A549 (cell line): Measurements from ENCODE around the gene FNDC7. TPM values are rescaled to one million over a fixed set of nuclear protein-coding genes. Genes with fewer than 3 reads are reported as not detected.
A peak's percentile ranks its signal among the peaks of the same experiment; 100 is the strongest.

Source experiments
- ATAC-seq, 2 experiments: fragments of 200-7000 bp in 1 of 2; fragments of >200 bp in 1 of 2; cut with Nextera tagmentation in 1 of 2; cut with Tn5 transposase in 1 of 2; 3 replicates each; pipeline versions ENCODE4 v1.8.0 to v1.9.1; 2018 to 2020; ENCODE audit warnings: mild to moderate bottlenecking in 1 of 2, moderate library complexity in 1 of 2
- CTCF ChIA-PET: fragments of 300-600 bp; sonication (Branson Sonifier 250); formaldehyde crosslinking; extraction: SDS; loops from one replicate; lab custom pipeline; 2021; ENCODE audit warnings: antibody characterized with exemption, inconsistent platforms; lab: Yijun Ruan, JAX
- POLR2A ChIA-PET: fragments of 350-600 bp; formaldehyde crosslinking; extraction: SDS; loops from one replicate; lab custom pipeline; 2021; ENCODE audit warnings: antibody characterized with exemption, inconsistent platforms; lab: Yijun Ruan, JAX
- DNase-seq, 2 experiments: peaks; one replicate each; pipeline versions ENCODE4 v3.0.0 to v3.0.0-alpha.2; 2011 to 2016; ENCODE audit warnings: low read depth in 1 of 2, low spot score in 1 of 2
- FAIRE-seq: peaks from 2 replicates; lab custom pipeline; 2011; peaks lifted over from hg19 to GRCh38; lab: Jason Lieb, UNC
- H3K27ac ChIP-seq, 2 experiments: fragments of >200 bp; sonication (Bioruptor Twin); formaldehyde crosslinking; 3 replicates each; pipeline ENCODE4 v1.5.1; 2016 to 2017
- H3K4me1 ChIP-seq: fragments of >200 bp; sonication (Bioruptor Twin); formaldehyde crosslinking; 3 replicates; pipeline ENCODE4 v1.6.1; 2016
- H3K4me2 ChIP-seq: fragments of >200 bp; sonication (Bioruptor Twin); formaldehyde crosslinking; 3 replicates; pipeline ENCODE4 v1.6.1; 2016
- H3K4me3 ChIP-seq: fragments of >200 bp; sonication (Bioruptor Twin); formaldehyde crosslinking; 3 replicates; pipeline ENCODE4 v1.5.1; 2016
- H3K9me3 ChIP-seq: fragments of >200 bp; sonication (Bioruptor Twin); formaldehyde crosslinking; 3 replicates; pipeline ENCODE4 v1.6.1; 2016
- BHLHE40 ChIP-seq: IDR thresholded peaks from 2 replicates; pipeline ENCODE4 v1.6.1; 2012; ENCODE audit warnings: low read depth, low read length, inconsistent platforms
- CEBPB ChIP-seq, 2 experiments: fragments of >200 bp in 1 of 2; sonication (Bioruptor Twin) in 1 of 2; formaldehyde crosslinking in 1 of 2; IDR thresholded peaks; 2 replicates each; pipeline ENCODE4 v1.6.1; 2012 to 2016
- EHF ChIP-seq: fragments of 250-450 bp; sonication (Bioruptor Pico); IDR thresholded peaks from 2 replicates; pipeline ENCODE4 v1.5.0; 2020; ENCODE audit warnings: mild to moderate bottlenecking
- FOSL2 ChIP-seq, 2 experiments: fragments of 450-650 bp in 1 of 2; fragments of >200 bp in 1 of 2; sonication (Bioruptor Twin) in 1 of 2; formaldehyde crosslinking; IDR thresholded peaks; 2 replicates each; pipeline versions ENCODE4 v1.5.0 to v1.6.1; 2016 to 2020; ENCODE audit warnings: mild to moderate bottlenecking in 1 of 2, moderate library complexity in 1 of 2
- HOXB13 ChIP-seq: fragments of 250-450 bp; sonication (Bioruptor Pico); IDR thresholded peaks from 2 replicates; pipeline ENCODE4 v1.5.0; 2020; ENCODE audit warnings: low read depth, mild to moderate bottlenecking, moderate library complexity
- HOXB5 ChIP-seq: fragments of 250-450 bp; sonication (Bioruptor Pico); IDR thresholded peaks from 2 replicates; pipeline ENCODE4 v1.5.0; 2020; ENCODE audit warnings: mild to moderate bottlenecking, moderate library complexity
- JUN ChIP-seq, 2 experiments: fragments of >200 bp; sonication (Bioruptor Twin); formaldehyde crosslinking; IDR thresholded peaks; 2 replicates in 1 of 2; 3 replicates in 1 of 2; pipeline ENCODE4 v1.6.1; 2016 to 2017
- JUNB ChIP-seq: fragments of >200 bp; sonication (Bioruptor Twin); formaldehyde crosslinking; IDR thresholded peaks from 2 replicates; pipeline ENCODE4 v1.6.1; 2016
- MYC ChIP-seq: IDR thresholded peaks from 2 replicates; pipeline ENCODE4 v1.6.1; 2012; ENCODE audit warnings: mild to moderate bottlenecking, inconsistent platforms, low read length, improper control_type of control experiment, borderline replicate concordance
- NPAS2 ChIP-seq: fragments of 250-450 bp; sonication (Bioruptor Pico); IDR thresholded peaks from 2 replicates; pipeline ENCODE4 v1.8.0; 2022; ENCODE audit warnings: mild to moderate bottlenecking, moderate library complexity, borderline replicate concordance
- PHF8 ChIP-seq: fragments of 200-600 bp; sonication (generic); IDR thresholded peaks from 2 replicates; pipeline ENCODE4 v1.6.1; 2016; ENCODE audit warnings: low read depth, mild to moderate bottlenecking, antibody characterized with exemption, moderate library complexity, borderline replicate concordance
- RAD21 ChIP-seq, 2 experiments: fragments of >200 bp in 1 of 2; sonication (Bioruptor Twin) in 1 of 2; formaldehyde crosslinking in 1 of 2; IDR thresholded peaks in 1 of 2; conservative IDR thresholded peaks in 1 of 2; 2 replicates in 1 of 2; 3 replicates in 1 of 2; pipeline ENCODE4 v1.6.1; 2012 to 2018; ENCODE audit warnings: inconsistent platforms in 1 of 2
- RARB ChIP-seq: fragments of 250-450 bp; sonication (Bioruptor Pico); IDR thresholded peaks from 2 replicates; pipeline ENCODE4 v1.8.0; 2021; ENCODE audit warnings: mild to moderate bottlenecking, moderate library complexity
- RNF2 ChIP-seq: fragments of 200-600 bp; sonication (generic); IDR thresholded peaks from 2 replicates; pipeline ENCODE4 v1.6.1; 2016; ENCODE audit warnings: low read depth, mild to moderate bottlenecking, antibody characterized with exemption, moderate library complexity, borderline replicate concordance
- SMC3 ChIP-seq: fragments of >200 bp; sonication (Bioruptor Twin); formaldehyde crosslinking; IDR thresholded peaks from 3 replicates; pipeline ENCODE4 v1.6.1; 2018; ENCODE audit warnings: inconsistent platforms
- ZC3H11A ChIP-seq: fragments of 450-650 bp; IDR thresholded peaks from 2 replicates; pipeline ENCODE4 v1.6.1; 2014; ENCODE audit warnings: antibody characterized with exemption, mild to moderate bottlenecking
- WGBS: methylation state at CpG from one replicate; pipeline ENCODE4 v1.1.6; 2017; ENCODE audit errors: missing lambda C conversion rate; 5-methylcytosine and 5-hydroxymethylcytosine counted together
- polyA plus RNA-seq, 4 experiments: library from polyadenylated mRNA; depleted of rRNA in 3 of 4; stranded (reverse); fragments of >200 nt; fragmentation: RNase III in 1 of 4; extraction: RNeasy Plus Mini Kit Qiagen cat#74134 plus additional on column Dnase treatment in 1 of 4; gene quantifications; 2 replicates in 3 of 4; 3 replicates in 1 of 4; pipeline ENCODE4 v1.2.3, GENCODE V29; 2011 to 2017
- TF ChIP-seq, protein P1 (sequence below): IDR thresholded peaks from 2 replicates; pipeline ENCODE4 v1.6.1; 2012
- TF ChIP-seq, protein P2 (sequence below): fragments of 250-450 bp; sonication (Bioruptor Pico); IDR thresholded peaks from 2 replicates; pipeline ENCODE4 v1.5.0; 2020; ENCODE audit warnings: low read depth, mild to moderate bottlenecking, moderate library complexity
- TF ChIP-seq, protein P3 (sequence below): fragments of 200-600 bp; sonication (generic); IDR thresholded peaks from 2 replicates; pipeline ENCODE4 v1.6.1; 2016; ENCODE audit warnings: antibody characterized with exemption, mild to moderate bottlenecking, moderate library complexity

FNDC7 gene
- polyA plus RNA-seq, 2 of the 4 experiments (the other 2 are of a cell fraction), result not detected

DNA sequence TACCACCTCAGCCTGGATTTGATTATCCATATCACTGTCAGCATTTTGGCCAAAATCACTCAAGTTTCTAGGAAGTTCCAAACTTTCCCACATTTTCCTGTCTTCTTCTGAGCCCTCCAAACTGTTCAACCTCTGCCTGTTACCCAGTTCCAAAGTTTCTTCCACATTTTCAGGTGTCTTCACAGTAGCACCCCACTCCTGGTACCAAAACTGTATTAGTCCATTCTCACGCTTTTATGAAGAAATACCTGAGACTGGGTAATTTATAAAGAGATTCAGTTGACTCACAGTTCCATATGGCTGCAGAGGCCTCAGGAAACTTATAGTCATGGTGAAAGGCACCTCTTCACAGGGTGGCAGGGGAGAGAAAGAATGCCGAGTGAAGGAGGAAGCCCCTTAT lies 73.2 kb downstream of the FNDC7 start:
- ChIA-PET POLR2A (no interaction called here), CTCF (no interaction called here)
- no peaks in the 10 kb centered on the region for H3K4me1 ChIP-seq
- no peak overlapping the region for H3K4me2 ChIP-seq
- WGBS, result 91% methylated on average over 2 of the region's 2 CpGs
- H3K27ac ChIP-seq, result no peak overlapping the region
- DNase-seq (peak in 1 of 2 experiments; percentile 1), FAIRE-seq (no peak), ATAC-seq (no peak)
- H3K4me3 ChIP-seq, result no peak overlapping the region
- peaks cover 15% of the 10 kb centered on the region for H3K9me3 ChIP-seq
- TF ChIP-seq, protein P1, sequence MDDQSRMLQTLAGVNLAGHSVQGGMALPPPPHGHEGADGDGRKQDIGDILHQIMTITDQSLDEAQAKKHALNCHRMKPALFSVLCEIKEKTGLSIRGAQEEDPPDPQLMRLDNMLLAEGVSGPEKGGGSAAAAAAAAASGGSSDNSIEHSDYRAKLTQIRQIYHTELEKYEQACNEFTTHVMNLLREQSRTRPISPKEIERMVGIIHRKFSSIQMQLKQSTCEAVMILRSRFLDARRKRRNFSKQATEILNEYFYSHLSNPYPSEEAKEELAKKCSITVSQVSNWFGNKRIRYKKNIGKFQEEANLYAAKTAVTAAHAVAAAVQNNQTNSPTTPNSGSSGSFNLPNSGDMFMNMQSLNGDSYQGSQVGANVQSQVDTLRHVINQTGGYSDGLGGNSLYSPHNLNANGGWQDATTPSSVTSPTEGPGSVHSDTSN, result no peak
- no peak for TF ChIP-seq RNF2
- TF ChIP-seq EHF (CRISPR knock-in tag), result no peak
- TF ChIP-seq FOSL2 (IDR thresholded peaks at IDR 0.05), result no peak
- no peak for TF ChIP-seq FOSL2 (CRISPR knock-in tag; IDR thresholded peaks at IDR 0.05)
- no peak for TF ChIP-seq JUNB
- TF ChIP-seq, protein P2, sequence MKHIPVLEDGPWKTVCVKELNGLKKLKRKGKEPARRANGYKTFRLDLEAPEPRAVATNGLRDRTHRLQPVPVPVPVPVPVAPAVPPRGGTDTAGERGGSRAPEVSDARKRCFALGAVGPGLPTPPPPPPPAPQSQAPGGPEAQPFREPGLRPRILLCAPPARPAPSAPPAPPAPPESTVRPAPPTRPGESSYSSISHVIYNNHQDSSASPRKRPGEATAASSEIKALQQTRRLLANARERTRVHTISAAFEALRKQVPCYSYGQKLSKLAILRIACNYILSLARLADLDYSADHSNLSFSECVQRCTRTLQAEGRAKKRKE (CRISPR knock-in tag), result no peak
- TF ChIP-seq, protein P3, sequence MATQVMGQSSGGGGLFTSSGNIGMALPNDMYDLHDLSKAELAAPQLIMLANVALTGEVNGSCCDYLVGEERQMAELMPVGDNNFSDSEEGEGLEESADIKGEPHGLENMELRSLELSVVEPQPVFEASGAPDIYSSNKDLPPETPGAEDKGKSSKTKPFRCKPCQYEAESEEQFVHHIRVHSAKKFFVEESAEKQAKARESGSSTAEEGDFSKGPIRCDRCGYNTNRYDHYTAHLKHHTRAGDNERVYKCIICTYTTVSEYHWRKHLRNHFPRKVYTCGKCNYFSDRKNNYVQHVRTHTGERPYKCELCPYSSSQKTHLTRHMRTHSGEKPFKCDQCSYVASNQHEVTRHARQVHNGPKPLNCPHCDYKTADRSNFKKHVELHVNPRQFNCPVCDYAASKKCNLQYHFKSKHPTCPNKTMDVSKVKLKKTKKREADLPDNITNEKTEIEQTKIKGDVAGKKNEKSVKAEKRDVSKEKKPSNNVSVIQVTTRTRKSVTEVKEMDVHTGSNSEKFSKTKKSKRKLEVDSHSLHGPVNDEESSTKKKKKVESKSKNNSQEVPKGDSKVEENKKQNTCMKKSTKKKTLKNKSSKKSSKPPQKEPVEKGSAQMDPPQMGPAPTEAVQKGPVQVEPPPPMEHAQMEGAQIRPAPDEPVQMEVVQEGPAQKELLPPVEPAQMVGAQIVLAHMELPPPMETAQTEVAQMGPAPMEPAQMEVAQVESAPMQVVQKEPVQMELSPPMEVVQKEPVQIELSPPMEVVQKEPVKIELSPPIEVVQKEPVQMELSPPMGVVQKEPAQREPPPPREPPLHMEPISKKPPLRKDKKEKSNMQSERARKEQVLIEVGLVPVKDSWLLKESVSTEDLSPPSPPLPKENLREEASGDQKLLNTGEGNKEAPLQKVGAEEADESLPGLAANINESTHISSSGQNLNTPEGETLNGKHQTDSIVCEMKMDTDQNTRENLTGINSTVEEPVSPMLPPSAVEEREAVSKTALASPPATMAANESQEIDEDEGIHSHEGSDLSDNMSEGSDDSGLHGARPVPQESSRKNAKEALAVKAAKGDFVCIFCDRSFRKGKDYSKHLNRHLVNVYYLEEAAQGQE, result no peak
- no peak for TF ChIP-seq HOXB13 (CRISPR knock-in tag)
- no peak for TF ChIP-seq HOXB5
- no peak for TF ChIP-seq BHLHE40
- TF ChIP-seq SMC3, result no peak
- TF ChIP-seq MYC, result no peak

DNA sequence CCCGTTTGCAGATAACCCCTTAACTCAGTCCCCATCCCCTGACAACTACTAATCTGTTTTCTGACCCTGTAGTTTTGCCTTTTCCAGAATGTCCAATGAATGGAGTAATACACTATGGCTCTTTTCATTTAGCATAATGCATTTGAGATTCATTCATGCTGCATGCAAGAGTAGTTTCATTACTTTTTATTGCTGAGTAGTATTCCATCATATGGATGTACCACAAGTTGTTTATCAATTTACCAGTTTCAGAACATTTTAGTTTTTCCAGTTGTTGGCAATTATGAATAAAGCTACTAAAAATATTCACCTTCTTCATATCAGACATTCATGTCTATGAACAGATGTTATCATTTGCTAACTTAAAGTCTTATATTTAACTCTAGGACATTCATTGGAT lies 79.1 kb downstream of the FNDC7 start:
- DNase-seq, result no peak
- ATAC-seq, result no peak
- 57% methylated on average over 1 of the region's 1 CpG for WGBS
- Histone ChIP-seq H3K4me3 (no peak overlapping the region), H3K4me2 (no peak overlapping the region), H3K9me3 (peaks cover 19% of the 10 kb centered on the region; the same call in 2 of the 3 replicates), H3K27ac (no peak overlapping the region), H3K4me1 (no peaks in the 10 kb centered on the region)
- ChIA-PET CTCF (interaction anchor here (1.2 kb wide), 1 partner anchor 13 kb away, joined by 3 read pairs; no protein-coding TSS in a partner anchor), POLR2A (no interaction called here)
- TF ChIP-seq JUNB (no peak), ZC3H11A (no peak), RARB (CRISPR knock-in tag) (no peak), CEBPB (IDR thresholded peaks at IDR 0.05) (no peak), HOXB13 (CRISPR knock-in tag) (no peak), JUN (IDR thresholded peaks at IDR 0.05) (no peak), PHF8 (no peak), NPAS2 (CRISPR knock-in tag) (no peak), RAD21 (conservative IDR thresholded peaks at IDR 0.05 in 1 of 2, IDR thresholded peaks at IDR 0.05 in 1 of 2) (no peak)
- TF ChIP-seq, protein P2 (CRISPR knock-in tag), result no peak
- FAIRE-seq, result no peak

Other genes with a start within 250 kb of the FNDC7 start
- 7.4 and 7.9 TPM in 2 replicates for gene EEIG2, start 152.8 kb upstream of the FNDC7 start, polyA plus RNA-seq (2011; rRNA removed)
- gene EEIG2, start 152.8 kb upstream of the FNDC7 start, polyA plus RNA-seq (2017; fragmentation: RNase III; extraction: RNeasy Plus Mini Kit Qiagen cat#74134 plus additional on column Dnase treatment), result 4.9 to 5.3 TPM (median 5.2 TPM) in 3 replicates
- gene HENMT1, start 51.8 kb upstream of the FNDC7 start, polyA plus RNA-seq (2011; rRNA removed), result 8.7 and 9.7 TPM in 2 replicates
- 6.8 to 10.3 TPM (median 8.1 TPM) in 3 replicates for gene HENMT1, start 51.8 kb upstream of the FNDC7 start, polyA plus RNA-seq (2017; fragmentation: RNase III; extraction: RNeasy Plus Mini Kit Qiagen cat#74134 plus additional on column Dnase treatment)
- 25.8 and 41.6 TPM in 2 replicates for gene PRPF38B, start 20.6 kb upstream of the FNDC7 start, polyA plus RNA-seq (2011; rRNA removed)
- 34.9 to 38.8 TPM (median 36.8 TPM) in 3 replicates for gene PRPF38B, start 20.6 kb upstream of the FNDC7 start, polyA plus RNA-seq (2017; fragmentation: RNase III; extraction: RNeasy Plus Mini Kit Qiagen cat#74134 plus additional on column Dnase treatment)
- gene STXBP3, start 33.8 kb downstream of the FNDC7 start, polyA plus RNA-seq (2011; rRNA removed), result 28.1 and 44.8 TPM in 2 replicates
- 30.4 to 43.1 TPM (median 31.7 TPM) in 3 replicates for gene STXBP3, start 33.8 kb downstream of the FNDC7 start, polyA plus RNA-seq (2017; fragmentation: RNase III; extraction: RNeasy Plus Mini Kit Qiagen cat#74134 plus additional on column Dnase treatment)
- 0.56 and 1.1 TPM in 2 replicates for gene AKNAD1, start 144.2 kb downstream of the FNDC7 start, polyA plus RNA-seq (2011; rRNA removed)
- gene AKNAD1, start 144.2 kb downstream of the FNDC7 start, polyA plus RNA-seq (2017; fragmentation: RNase III; extraction: RNeasy Plus Mini Kit Qiagen cat#74134 plus additional on column Dnase treatment), result 0.72 to 1.3 TPM (median 1.2 TPM) in 3 replicates
- 21.9 and 23.3 TPM in 2 replicates for gene GPSM2, start 164.1 kb downstream of the FNDC7 start, polyA plus RNA-seq (2011; rRNA removed)
- gene GPSM2, start 164.1 kb downstream of the FNDC7 start, polyA plus RNA-seq (2017; fragmentation: RNase III; extraction: RNeasy Plus Mini Kit Qiagen cat#74134 plus additional on column Dnase treatment), result 13.5 to 13.6 TPM (median 13.5 TPM) in 3 replicates